Measurements from ENCODE around the gene POLR2E. TPM values are rescaled to one million over a fixed set of nuclear protein-coding genes. Genes with fewer than 3 reads are reported as not detected.

Gene POLR2E
- polyA plus RNA-seq, 3 donors from 2014 or later: 182 to 288 (median 237) TPM

- peak overlapping the region in 3 of 5 donors; percentile 27 to 67 (median 46) for H3K4me3 Mint-ChIP-seq
- H3K36me3 Mint-ChIP-seq: peaks cover 15 to 25% (median 20%) of the 10 kb centered on the region in 3 donors
- no peak for DNase-seq
- H3K27me3 Mint-ChIP-seq (ENCODE audit: low read depth in 3 of 3): peaks cover 21 to 54% (median 23%) of the 10 kb centered on the region in 3 donors
- H3K9me3 Mint-ChIP-seq: no peaks in the 10 kb centered on the region
- H3K4me1 Mint-ChIP-seq: peaks cover 45 to 52% of the 10 kb centered on the region in 2 donors
- H3K27ac Mint-ChIP-seq: peak overlapping the region in 3 of 6 donors; percentile 82 to 84 (median 84)
Observed at GRCh38 chr19:1070931-1071791, 24.0 kb downstream of the POLR2E start.

- Mint-ChIP-seq H3K9me3 (no peaks in the 10 kb centered on the region), H3K4me3 (no peak overlapping the region), H3K27me3 (ENCODE audit: low read depth in 3 of 3) (peaks cover 18 to 50% (median 19%) of the 10 kb centered on the region in 3 donors), H3K27ac (no peak overlapping the region), H3K36me3 (peaks cover 9 to 18% (median 14%) of the 10 kb centered on the region in 3 donors), H3K4me1 (peaks cover 39 to 50% of the 10 kb centered on the region in 2 donors)
- DNase-seq: no peak
Observed at GRCh38 chr19:1070576-1070930, 24.6 kb downstream of the POLR2E start.

- no peaks in the 10 kb centered on the region for H3K9me3 Mint-ChIP-seq
- H3K36me3 Mint-ChIP-seq: peaks cover 7 to 17% (median 12%) of the 10 kb centered on the region in 3 donors
- peaks cover 47 to 53% of the 10 kb centered on the region in 2 donors for H3K4me1 Mint-ChIP-seq
- H3K27ac Mint-ChIP-seq: peak overlapping the region; percentile 91 to 97 (median 96)
- peaks cover 13 to 40% (median 15%) of the 10 kb centered on the region in 3 donors for H3K27me3 Mint-ChIP-seq (ENCODE audit: low read depth in 3 of 3)
- DNase-seq: peak; percentile 71 to 79 (median 75)
- H3K4me3 Mint-ChIP-seq: peak overlapping the region; percentile 83 to 98 (median 91)
Observed at GRCh38 chr19:1069009-1069779, 26.0 kb downstream of the POLR2E start.

GRCh38 chr19:1068009-1069001 lies 26.9 kb downstream of the POLR2E start:
- H3K9me3 Mint-ChIP-seq: no peaks in the 10 kb centered on the region
- peaks cover 48 to 50% of the 10 kb centered on the region in 2 donors for H3K4me1 Mint-ChIP-seq

GRCh38 chr19:1067341-1067957 lies 27.7 kb downstream of the POLR2E start:
- Mint-ChIP-seq H3K4me1 (peaks cover 39 to 44% of the 10 kb centered on the region in 2 donors), H3K27me3 (ENCODE audit: low read depth in 3 of 3) (peaks cover 12 to 26% (median 13%) of the 10 kb centered on the region in 3 donors), H3K27ac (peak overlapping the region; percentile 95 to 98 (median 96)), H3K9me3 (no peaks in the 10 kb centered on the region), H3K4me3 (peak overlapping the region; percentile 90 to 98 (median 95)), H3K36me3 (peaks cover 7 to 15% (median 12%) of the 10 kb centered on the region in 3 donors)
- DNase-seq: peak in 1 of 3 donors; percentile 84

More at GRCh38 chr19:1068009-1069001, 26.9 kb downstream of the POLR2E start:
- Mint-ChIP-seq H3K27me3 (ENCODE audit: low read depth in 3 of 3) (peaks cover 13 to 32% (median 15%) of the 10 kb centered on the region in 3 donors), H3K4me3 (peak overlapping the region; percentile 90 to 98 (median 95)), H3K36me3 (peaks cover 7 to 17% (median 12%) of the 10 kb centered on the region in 3 donors), H3K27ac (peak overlapping the region; percentile 95 to 98 (median 96))
- peak; percentile 64 to 74 (median 73) for DNase-seq

GRCh38 chr19:1066748-1067340 lies 28.3 kb downstream of the POLR2E start, which contains the start of gene ARHGAP45:
ARHGAP45 (plus strand) TSS chr19:1067167; CDS start chr19:1067406, 239 bp downstream.
- Mint-ChIP-seq H3K4me1 (peaks cover 33 to 38% of the 10 kb centered on the region in 2 donors), H3K27me3 (ENCODE audit: low read depth in 3 of 3) (peaks cover 10 to 22% (median 12%) of the 10 kb centered on the region in 3 donors), H3K9me3 (no peaks in the 10 kb centered on the region)

GRCh38 chr19:1066251-1066747 lies 28.9 kb downstream of the POLR2E start:
- Mint-ChIP-seq H3K4me1 (peaks cover 30 to 35% of the 10 kb centered on the region in 2 donors), H3K9me3 (no peaks in the 10 kb centered on the region), H3K36me3 (peaks cover 7 to 8% (median 8%) of the 10 kb centered on the region in 3 donors), H3K4me3 (peak overlapping the region; percentile 73 to 98 (median 80)), H3K27me3 (ENCODE audit: low read depth in 3 of 3) (peaks cover 9 to 21% (median 10%) of the 10 kb centered on the region in 3 donors), H3K27ac (peak overlapping the region in 4 of 6 donors; percentile 84 to 96 (median 89))
- no peak for DNase-seq

More at GRCh38 chr19:1066748-1067340, 28.3 kb downstream of the POLR2E start, which contains the start of gene ARHGAP45:
- Mint-ChIP-seq H3K36me3 (peaks cover 7 to 10% (median 10%) of the 10 kb centered on the region in 3 donors), H3K4me3 (peak within 1 kb of the TSS; percentile 90 to 98 (median 95)), H3K27ac (peak within 1 kb of the TSS; percentile 95 to 98 (median 96))
- peak; percentile 88 to 90 (median 89) for DNase-seq

- H3K9me3 Mint-ChIP-seq: no peaks in the 10 kb centered on the region
- H3K27me3 Mint-ChIP-seq (ENCODE audit: low read depth in 3 of 3): peaks cover 9 to 21% (median 10%) of the 10 kb centered on the region in 3 donors
- peaks cover 7 to 8% (median 8%) of the 10 kb centered on the region in 3 donors for H3K36me3 Mint-ChIP-seq
- peak overlapping the region; percentile 2 to 52 (median 40) for H3K4me3 Mint-ChIP-seq
- DNase-seq: no peak
- peaks cover 30 to 35% of the 10 kb centered on the region in 2 donors for H3K4me1 Mint-ChIP-seq
- H3K27ac Mint-ChIP-seq: peak overlapping the region in 5 of 6 donors; percentile 17 to 84 (median 40)
Observed at GRCh38 chr19:1065606-1066109, 29.5 kb downstream of the POLR2E start.

GRCh38 chr19:1064661-1065605 lies 30.2 kb downstream of the POLR2E start:
- Mint-ChIP-seq H3K4me3 (peak overlapping the region; percentile 45 to 71 (median 64)), H3K4me1 (peaks cover 27 to 33% of the 10 kb centered on the region in 2 donors), H3K36me3 (peaks cover 7 to 8% (median 8%) of the 10 kb centered on the region in 3 donors), H3K27me3 (ENCODE audit: low read depth in 3 of 3) (peaks cover 6 to 21% (median 10%) of the 10 kb centered on the region in 3 donors), H3K9me3 (no peaks in the 10 kb centered on the region), H3K27ac (peak overlapping the region in 5 of 6 donors; percentile 24 to 85 (median 66))
- DNase-seq: peak; percentile 60 to 66 (median 60)

GRCh38 chr19:1063909-1064660 lies 31.1 kb downstream of the POLR2E start:
- Mint-ChIP-seq H3K27me3 (ENCODE audit: low read depth in 3 of 3) (peaks cover 6 to 17% (median 10%) of the 10 kb centered on the region in 3 donors), H3K36me3 (peaks cover 4 to 5% (median 5%) of the 10 kb centered on the region in 3 donors), H3K9me3 (no peaks in the 10 kb centered on the region), H3K27ac (peak overlapping the region in 3 of 6 donors; percentile 7 to 40 (median 36)), H3K4me1 (peaks cover 19 to 27% of the 10 kb centered on the region in 2 donors), H3K4me3 (no peak overlapping the region)
- no peak for DNase-seq

Data from immature natural killer cell (primary cell).